GM21737 (cell line): ENCODE measurements around the gene SLC2A3.
"Not testable (repeated sequence)": the region's sequence is repeated elsewhere in the genome, so short reads cannot be mapped to it uniquely, and the experiment has no call there.

ENCODE experiments used
- ATAC-seq: cut with Tn5 transposase; IDR thresholded peaks from one replicate; pipeline ENCODE4 v1.9.1; 2021; ENCODE audit warnings: mild to moderate bottlenecking, moderate library complexity; ENCODE audit not compliant: unreplicated experiment

Gene SLC2A3

DNA sequence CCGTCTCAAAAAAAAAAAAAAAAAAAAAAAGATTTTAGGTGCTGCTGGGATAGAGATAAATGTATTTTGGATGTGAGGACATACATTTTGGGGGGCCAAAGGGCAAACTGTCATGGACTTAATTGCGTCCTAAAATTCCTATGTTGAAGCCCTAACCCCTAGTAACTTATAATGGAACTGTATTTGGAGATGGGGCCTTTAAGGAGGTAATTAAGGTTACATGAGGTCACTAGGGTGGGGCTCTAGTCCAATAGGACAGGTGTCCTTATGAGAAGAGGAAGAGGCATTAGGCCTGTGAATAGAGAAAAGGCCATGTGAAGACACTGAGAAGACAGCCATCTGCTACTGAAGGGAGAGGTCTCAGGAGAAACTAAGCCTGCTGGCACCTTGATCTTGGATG lies 17.9 kb upstream of the SLC2A3 start:
- ATAC-seq = not testable (repeated sequence)

DNA sequence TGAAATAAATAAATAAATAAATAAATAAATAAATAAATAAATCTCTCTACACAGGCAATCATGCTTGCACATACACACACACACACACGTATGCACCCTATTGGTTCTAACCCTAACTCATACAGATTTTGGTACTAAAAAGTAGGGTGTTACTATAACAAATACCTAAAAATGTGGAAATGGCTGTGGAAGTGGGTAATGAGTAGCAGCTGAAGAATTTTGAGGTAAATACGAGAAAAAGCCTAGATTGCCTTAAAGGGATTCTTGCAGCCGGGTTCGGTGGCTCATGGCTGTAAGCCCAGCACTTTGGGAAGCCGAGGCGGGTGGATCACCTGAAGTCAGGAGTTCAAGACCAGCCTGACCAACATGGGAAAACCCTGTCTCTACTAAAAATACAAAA lies 15.7 kb upstream of the SLC2A3 start:
- no peak for ATAC-seq

DNA sequence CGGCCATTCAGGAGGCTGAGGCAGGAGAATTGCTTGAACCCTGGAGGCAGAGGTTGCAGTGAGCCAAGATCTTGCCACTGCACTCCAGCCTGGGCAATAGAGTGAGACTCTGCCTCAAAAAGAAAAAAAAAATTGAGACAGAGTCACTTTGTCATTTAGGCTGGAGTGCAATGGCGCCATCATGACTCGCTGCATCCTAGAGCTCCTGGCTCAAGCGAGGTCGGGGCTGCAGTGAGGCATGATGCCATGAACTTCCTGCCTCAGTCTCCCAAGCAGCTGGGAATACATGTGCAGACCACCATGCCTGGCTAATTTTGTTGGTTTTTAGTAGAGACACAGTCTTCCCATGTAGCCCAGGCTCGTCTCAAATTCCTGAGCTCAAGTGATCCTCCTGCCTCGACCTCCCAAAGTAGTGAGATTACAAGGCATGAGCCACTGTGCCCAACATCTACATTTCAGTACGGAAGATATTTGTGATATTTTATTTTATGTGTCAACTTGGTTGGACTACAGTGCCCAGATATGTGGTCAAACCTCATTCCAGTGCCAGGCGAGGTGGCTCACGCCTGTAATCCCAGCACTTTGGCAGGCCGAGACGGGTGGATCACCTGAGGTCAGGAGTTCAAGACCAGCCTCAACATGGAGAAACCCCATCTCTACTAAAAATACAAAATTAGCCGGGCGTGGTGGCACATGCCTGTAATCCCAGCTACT lies 14.4 kb upstream of the SLC2A3 start:
- ATAC-seq = not testable (repeated sequence)

DNA sequence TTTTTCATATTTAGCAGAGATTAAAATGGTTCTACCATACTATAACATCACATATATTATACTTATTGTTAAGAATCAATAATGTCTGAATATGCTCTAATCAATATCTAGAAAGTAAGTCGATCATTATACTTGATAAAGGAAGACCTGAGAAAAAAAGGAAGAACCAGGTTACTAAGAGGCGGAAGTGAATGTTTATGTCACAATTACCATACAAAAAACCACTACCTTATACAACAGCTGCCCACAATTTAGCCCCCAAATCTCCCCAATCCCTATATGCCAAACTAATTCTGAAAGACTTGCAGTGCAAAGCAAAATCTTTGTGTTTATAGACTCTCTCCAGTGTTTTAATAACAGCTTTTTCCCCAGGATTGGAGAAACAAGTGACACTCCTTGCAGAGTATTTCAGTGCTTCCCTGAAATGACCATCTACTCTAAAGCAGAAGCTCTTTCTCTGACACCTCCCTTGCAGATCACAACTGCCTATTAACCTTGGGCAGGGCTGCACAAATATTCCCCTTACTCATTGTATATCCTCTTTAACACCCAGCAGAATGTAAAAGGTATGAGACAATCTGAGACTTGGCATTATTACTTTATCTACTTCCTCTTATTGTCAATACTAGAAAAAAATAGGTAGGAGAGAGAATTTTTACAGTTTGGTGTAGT lies 12.7 kb upstream of the SLC2A3 start:
- ATAC-seq = no peak

DNA sequence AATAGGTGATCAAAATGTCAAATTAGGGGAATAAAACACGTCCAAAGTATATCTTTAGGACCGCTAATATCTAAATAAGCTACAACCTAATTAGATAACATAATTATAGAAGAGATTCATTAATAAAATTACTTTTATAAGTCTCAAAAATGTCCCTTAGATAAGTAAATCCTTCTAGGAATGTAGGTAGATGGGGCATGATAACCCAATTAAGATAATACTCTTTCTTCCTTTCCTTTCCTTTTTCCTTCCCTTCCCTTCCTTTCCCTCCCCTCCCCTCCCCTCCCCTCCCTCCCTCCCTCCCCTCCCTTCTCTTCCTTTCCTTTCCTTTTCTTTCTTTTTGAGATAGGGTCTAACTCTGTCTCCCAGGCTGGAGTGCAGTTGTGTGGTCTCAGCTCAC lies 11.0 kb upstream of the SLC2A3 start:
- no peak for ATAC-seq

DNA sequence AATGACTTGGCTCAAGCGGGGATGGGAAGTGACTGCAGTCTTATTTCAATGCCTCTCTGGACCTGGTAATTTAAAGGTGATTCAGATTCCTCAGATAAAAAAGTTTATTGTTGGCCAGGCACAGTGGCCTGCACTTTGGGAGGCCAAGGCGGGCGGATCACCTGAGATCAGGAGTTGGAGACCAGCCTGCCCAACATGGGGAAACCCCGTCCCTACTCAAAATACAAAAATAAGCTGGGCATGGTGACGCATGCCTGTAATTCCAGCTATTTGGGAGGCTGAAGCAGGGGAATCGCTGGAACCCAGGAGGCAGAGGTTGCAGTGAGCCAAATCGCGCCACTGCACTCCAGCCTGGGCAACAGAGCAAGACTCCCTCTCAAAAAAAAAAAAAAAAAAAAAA lies 8.8 kb upstream of the SLC2A3 start:
- not testable (repeated sequence) for ATAC-seq

DNA sequence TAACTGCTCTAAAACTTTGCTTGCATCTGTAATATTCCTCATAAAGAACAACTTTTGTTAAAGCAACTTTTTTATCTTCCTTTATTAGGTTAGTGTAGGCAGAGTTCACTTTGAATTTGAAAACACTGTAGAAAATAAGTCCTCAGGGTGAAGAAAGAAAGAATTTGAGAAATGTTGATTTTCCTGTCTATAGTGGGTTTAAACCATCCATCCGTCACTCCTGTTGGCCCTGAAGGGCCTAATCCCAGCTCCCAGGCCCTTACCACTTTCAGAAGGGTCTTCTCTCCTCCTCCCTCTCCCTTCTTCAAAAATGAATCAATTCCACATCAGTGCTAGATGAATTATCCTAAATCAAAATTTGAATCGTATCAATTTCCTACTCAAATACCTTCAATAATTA lies 4.9 kb upstream of the SLC2A3 start:
- ATAC-seq = no peak

DNA sequence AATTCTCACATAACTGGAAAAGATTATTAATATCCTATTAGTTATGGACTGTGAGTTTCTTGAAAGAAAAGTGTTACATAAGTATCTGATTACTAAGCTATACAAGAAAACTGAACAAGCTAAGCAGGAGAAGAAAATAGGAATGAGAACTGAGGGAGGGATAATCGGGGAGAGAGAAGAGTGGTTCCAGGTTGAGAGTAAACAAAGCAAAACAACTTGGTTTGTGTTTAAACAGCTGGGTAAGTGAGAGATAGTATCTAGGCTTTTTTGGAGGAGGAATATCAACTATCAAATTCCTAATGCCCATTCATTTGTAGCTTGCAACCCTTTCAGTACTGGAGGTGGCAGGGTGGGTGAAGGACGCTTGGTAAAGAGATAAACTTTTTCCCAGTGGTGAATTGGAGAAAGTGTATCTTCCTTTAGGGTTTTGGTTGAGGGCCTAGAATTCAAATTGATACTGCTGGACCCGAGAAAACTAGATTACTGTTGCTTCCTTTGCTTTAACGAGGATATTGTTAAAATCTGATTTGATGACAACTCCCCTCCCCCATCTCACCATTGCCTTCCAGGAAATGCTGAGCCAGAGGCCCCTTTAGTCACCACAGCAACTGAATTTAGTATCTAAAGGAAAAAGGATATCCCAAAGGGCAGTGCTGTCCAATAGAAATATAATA lies 2.0 kb upstream of the SLC2A3 start:
- no peak for ATAC-seq

DNA sequence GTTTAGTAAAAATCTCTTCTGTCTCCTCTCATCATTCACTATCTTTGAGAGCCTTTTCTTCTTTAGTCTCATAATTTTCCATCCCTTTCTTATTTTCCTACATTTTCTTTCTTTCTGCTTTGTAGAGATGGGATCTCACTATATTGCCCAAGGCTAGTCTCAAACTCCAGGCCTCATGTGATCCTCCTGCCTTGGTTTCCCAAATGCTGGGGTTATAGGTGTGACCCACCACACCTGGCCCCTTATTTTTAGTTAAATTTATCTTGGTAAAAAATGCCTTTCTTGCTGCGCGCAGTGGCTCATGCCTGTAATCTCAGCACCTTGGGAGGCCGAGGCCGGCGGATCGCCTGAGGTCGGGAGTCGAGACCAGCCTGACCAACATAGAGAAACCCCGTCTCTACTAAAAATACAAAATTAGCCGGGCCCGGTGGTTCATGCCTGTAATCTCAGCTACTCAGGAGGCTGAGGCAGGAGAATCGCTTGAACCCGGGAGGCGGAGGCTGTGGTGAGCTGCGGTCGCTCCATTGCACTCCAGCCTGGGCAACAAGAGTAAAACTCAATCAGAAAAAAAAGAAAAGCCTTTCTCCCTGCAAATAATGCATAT lies 996 bp downstream of the SLC2A3 start:
- ATAC-seq = no peak

DNA sequence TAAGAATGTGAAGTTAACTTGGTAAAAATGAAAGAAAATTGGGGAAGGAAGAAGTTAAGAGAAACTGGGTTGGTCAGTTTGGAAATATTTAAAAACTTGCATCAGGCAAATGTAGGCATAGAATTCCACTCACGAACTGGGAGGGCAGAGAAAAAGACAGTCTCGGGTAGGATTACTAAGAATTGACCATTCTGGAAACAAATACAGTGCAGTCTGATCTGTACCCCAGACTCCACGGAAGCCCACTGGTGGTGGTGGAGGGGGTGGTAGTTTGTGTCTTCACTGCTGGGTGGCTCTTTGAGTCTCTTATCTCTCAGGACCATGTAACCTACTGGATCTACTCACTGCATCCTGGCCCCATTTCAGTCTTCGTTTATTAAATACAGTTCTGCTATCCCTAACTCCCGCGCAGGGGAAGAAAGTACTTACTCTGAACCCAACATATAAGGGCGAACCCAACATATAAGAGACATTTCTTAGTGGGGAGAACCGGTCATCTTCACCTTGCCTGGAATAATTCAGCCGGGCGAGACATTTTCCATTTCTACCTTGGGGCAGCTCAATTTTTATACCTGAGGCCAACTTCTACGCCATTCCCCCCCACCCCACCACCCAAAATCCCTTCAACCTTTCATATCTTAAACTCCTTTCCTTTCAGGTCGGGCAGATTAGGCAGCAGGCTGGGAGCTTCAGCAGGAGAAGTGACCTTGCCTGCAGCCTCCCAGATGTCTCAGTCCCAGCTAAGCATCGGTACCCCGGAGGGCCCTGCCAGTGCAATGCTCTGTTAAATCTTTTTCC lies 1.7 kb downstream of the SLC2A3 start:
- no peak for ATAC-seq

DNA sequence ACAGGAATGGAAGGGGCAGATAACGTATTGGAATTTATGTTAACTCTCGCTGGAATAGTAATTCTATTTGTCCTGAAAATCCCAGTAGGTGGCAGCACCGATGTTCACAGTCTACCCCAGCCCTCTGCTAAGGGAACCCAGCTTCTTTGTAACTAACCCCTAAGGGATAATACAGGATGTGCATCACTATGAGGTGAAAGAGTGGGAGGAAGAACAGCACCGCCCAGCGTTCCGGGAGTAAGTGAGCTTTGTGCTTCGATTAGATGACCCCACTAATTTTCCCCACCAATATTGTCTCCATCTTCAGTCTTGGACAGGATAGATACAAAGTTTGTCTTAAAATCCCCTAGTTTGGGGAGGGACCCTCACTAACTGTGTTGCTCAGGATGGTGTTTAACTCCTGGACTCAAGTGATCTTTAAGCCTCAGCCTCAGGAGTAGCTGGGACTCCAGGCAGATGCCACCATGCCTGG lies 2.7 kb downstream of the SLC2A3 start:
- ATAC-seq = peak; percentile 58

DNA sequence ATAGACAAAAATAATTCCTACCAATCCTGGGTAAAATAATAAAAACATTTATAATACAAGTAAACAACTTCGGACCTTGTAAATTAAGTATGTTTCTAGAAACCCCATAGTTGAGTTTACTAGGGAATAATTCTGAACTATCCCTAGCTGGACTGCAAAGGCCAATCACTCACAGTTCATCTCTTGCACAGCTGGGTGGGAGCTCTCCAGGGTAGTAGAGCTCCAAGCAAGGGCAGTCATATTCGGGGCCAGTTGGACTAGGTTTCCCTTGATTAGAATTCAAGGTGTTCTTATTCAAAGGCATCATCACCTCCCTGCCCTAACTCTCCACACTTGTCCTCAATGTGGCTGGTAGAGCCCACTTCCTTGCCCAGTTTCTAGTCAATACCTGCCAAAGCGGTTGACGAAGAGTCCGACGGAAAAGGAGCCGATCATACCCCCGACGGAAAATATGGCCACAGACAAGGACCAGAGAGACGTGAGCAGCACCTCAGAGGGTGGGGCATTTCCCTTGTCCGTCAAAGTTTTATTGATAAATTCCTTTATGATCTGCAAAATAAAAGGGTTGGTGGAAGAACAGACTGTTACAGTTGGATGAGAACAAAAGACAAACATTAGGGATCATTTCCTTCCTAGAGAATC lies 3.3 kb downstream of the SLC2A3 start:
- not testable (repeated sequence) for ATAC-seq

DNA sequence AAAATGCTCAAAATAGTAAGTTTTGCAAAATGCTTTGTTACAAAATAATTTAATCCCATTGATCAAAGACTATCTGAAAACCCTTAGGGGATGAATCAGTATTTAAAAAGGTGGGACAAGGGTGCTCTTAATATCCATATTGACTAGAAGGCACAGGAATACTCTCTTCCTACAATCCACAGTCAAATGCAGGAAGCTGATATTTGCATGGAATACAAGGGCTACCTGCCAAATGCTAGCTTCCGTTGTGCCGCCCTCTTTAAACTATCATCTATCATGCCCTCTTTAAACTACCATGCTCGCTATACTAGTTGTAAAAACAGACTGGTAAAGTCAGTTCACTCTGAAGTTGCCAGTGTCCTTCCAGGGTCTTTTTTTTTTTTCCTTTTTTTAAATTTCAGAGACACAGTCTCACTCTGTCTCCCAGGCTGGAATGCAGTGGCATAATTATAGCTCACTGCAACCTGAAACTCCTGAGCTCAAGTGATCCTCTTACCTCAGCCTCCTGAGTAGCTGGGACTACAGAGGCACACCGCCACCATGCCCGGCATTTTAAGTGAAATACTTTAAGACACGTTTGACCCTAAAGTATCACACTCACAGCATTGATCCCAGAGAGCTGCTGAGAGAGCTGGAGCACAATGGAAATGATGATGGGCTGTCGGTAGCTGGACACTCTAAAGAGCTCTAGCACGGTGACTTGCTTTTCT lies 6.7 kb downstream of the SLC2A3 start:
- no peak for ATAC-seq

DNA sequence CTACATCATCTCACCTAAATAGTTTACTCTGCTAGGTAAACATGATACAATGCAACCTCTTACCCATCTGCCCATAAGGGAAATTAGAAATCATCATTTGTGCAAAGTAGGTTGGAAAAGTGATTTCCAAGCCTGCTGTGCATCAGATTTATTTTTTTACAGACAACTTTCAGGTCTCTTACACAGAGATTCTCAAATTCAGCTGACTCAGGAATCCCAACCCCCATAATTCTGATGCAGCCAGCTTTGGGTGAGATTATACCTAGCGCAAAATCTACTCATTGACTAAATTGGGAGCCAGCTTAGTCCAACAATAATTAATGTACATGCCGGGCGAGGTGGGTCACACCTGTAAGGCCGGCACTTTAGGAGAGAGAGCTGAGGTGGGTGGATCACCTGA lies 8.5 kb downstream of the SLC2A3 start:
- ATAC-seq = no peak

DNA sequence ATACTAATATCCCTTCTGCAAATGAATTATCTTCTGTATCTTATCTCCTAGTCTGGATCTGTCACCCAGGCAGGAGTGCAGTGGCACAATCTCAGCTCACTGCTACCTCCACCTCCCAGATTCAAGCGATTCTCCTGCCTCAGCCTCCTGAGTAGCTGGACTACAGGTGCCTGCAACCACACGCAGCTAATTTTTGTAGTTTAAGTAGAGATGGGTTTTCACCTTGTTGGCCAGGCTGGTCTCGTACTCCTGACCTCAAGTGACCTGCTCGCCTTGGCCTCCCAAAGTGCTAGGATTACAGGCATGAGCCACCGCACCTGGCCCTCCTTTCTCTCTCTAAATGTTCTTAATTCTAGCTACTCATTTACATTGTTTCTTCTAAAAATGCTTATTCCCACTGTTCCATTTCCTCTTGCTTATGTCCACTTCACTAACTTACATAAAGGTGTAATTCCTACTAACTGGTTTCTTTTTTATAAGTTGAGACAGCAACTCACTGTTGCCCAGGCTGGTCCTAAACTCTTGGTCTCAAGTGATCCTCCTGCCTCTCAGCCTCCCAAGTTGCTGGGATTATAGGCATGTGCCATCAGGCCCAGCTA lies 9.8 kb downstream of the SLC2A3 start:
- not testable (repeated sequence) for ATAC-seq

DNA sequence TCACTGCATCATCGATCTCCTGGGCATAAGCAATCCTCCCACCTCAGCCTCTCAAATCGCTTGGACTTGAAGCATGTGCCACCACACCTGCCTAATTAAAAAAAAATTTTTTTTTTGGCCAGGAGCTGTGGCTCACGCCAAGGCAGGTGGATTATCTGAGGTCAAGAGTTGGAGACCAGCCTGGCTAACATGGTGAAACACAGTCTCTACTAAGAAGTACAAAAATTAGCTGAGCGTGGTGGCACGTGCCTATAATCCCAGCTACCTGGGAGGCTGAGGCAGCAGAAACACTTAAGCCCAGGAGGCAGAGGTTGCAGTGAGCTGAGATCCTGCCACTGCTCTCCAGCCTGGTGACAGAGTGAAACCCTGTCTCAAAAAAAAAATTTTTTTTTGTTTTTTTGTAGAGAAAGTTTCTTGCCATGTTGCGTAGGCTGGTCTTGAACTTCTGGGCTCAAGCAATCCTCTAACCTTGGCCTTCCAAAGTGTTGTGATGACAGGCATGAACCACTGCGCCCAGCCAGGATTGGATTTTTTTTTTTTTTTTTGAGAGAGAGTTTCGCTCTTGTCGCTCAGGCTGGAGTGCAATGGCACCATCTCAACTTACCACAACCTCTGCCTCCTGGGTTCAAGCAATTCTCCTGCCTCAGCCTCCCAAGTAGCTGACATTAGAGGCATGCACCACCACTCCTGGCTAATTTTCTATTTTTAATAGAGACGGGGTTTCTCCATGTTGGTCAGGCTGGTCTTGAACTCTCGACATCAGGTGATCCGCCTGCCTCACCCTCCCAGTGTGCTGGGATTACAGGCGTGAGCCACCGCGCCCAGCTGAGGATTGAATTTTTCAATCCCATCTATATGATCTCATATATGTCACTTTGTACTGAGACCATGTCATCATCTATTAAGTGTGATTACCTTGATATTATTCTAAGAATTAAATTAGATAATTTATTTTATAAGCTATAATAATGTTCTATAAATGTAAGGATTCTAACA lies 12.4 kb downstream of the SLC2A3 start:
- ATAC-seq = no peak

DNA sequence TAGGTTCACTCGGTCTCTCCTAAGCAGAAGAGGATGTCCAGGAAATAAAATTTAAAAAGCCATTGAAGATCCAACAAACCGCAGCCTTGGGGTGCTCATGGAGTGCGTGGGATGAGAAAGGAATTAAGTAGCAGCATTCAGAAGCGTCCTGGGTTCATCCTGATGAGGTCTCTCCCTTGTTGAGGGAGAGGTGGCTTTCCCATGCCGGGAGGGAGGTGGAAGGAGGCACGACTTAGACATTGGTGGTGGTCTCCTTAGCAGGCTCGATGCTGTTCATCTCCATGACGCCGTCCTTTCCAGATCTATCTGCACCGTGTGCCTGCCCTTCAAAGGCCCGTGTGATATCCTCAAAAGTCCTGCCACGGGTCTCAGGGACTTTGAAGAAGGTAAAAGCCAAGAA lies 14.8 kb downstream of the SLC2A3 start:
- ATAC-seq = not testable (repeated sequence)

DNA sequence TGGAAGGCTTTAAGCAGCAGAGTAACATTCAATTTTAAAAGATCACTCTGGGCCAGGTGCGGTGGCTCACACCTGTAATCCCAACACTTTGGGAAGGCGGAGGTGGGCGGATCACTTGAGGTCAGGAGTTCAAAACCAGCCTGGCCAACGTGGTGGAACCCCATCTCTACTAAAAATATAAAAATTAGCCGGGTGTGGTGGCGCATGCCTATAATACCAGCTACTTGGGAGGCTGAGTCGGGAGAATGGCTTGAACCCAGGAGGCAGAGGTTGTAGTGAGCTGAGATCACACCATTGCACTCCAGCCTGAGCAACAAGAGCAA lies 17.8 kb downstream of the SLC2A3 start:
- ATAC-seq = not testable (repeated sequence)
